Loucy (cell line): ENCODE results near the gene PIBF1.

Experiments
- CTCF ChIP-seq: fragments of 200-600 bp; sonication (generic); conservative IDR thresholded peaks from 2 replicates; pipeline ENCODE4 v1.5.1; 2014; ENCODE audit warnings: mild to moderate bottlenecking, antibody characterized with exemption, low read length
- EZH2phosphoT487 ChIP-seq: fragments of 200-600 bp; IDR thresholded peaks from 2 replicates; pipeline ENCODE4 v1.6.1; 2018; ENCODE audit warnings: antibody characterized with exemption, mild to moderate bottlenecking, moderate library complexity, borderline replicate concordance

GRCh38 chr13:73038064-73038463 lies 256.1 kb downstream of the PIBF1 start:
- TF ChIP-seq CTCF (no peak), EZH2phosphoT487 (no peak)
